NCI-H345 treated with DMSO at 0.1 percent for 48 hours (cell line): ENCODE results near the gene CHRDL1.
"Not testable (repeated sequence)": the region's sequence is repeated elsewhere in the genome, so short reads cannot be mapped to it uniquely, and the experiment has no call there.

Experiments
- DNase-seq: peaks from one replicate; lab custom pipeline; 2025; ENCODE audit not compliant: unreplicated experiment; lab: John Stamatoyannopoulos, UW

The CHRDL1 gene

GRCh38 chrX:110795645-110796406 is at the start of gene CHRDL1:
Gene CHRDL1, minus strand, starts transcription at chrX:110795817. Its CDS starts 3,636 bp downstream, at chrX:110792181.
- peak; percentile 11 for DNase-seq

- no peak for DNase-seq
These were observed 41.4 kb upstream of the CHRDL1 start for GRCh38 chrX:110836982-110837381.

DNA sequence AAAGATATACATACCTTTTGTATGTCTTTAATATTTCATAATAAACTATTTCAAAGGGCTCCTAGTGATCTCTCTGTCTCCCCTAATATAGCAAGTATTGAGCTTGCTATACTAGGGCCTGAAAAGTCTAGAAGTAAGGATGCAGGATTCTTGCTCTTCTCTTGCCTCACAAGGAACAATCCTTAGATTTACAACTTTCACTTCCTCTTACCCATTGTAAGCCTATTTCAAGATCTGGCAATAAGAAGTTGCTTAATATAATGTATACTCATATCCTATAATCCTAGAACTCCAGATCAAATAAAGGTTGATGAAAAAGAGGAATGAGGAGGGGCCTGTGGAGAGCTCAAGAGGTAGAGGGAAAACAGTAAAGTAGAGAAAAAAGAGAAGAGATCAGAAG is 40.8 kb upstream of the CHRDL1 start:
- DNase-seq = no peak

GRCh38 chrX:110836001-110836400 is 40.4 kb upstream of the CHRDL1 start:
- no peak for DNase-seq

DNA sequence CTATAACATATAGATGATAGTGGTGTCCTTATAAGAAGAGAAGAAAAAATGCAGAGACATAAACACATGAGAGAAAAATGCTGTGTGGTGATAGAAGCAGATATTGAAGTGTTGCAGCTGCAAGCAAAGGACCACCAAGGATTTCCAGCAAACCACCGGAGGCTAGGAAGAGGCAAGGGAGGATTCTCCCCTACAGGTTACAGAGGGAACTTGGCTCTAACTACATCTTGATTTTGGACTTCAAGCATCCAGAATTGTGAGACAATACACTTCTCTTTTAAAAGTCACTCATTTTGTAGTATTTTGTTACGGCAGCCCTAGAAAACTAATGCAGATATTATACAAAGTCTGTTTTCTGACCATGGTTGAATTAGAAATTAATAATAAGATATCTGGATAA is 30.4 kb upstream of the CHRDL1 start:
- no peak for DNase-seq

GRCh38 chrX:110816543-110816942 is 20.9 kb upstream of the CHRDL1 start:
- not testable (repeated sequence) for DNase-seq

DNA sequence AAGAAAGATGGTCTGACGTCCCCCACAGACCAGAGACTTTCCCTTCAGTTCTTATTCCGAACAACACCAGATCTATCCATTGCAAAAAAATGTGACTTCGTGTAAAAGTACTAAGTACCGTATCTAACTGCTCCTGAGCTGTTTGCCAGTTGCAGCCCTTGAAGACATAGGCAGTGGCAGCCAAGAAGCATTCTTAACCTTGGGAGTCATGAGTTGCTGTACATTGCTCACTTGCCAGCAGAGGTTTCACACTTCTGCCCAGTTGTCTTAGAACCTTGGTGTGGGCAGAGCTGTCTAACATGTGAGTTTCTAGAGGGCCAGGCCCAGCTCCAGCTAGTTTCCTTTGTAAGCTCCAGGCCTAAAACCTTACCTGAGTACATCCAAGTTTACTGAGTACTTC is 10.5 kb upstream of the CHRDL1 start:
- no peak for DNase-seq

DNA sequence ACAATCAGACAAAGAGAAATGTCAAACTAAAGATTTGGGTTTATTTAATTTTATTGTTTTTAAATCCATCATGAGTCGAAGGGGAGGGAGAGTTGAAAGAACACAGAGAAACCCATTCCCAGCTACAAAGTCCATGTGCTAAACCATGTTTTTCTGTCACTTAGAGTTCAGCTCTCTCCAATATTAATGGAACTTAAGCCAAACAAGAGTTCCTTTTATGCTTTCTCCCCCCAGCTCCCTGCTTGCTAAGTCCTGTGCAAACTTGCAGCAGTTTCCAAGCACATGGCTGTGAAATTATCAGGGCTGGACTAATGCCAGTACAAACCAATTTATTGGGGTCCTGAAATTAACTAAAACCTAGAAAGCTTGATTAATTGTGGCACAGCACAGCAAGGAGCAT is 9.7 kb upstream of the CHRDL1 start:
- DNase-seq = no peak

GRCh38 chrX:110804446-110804845 is 8.8 kb upstream of the CHRDL1 start:
- no peak for DNase-seq

GRCh38 chrX:110803506-110803905 is 7.9 kb upstream of the CHRDL1 start:
- no peak for DNase-seq

- no peak for DNase-seq
These were observed 735 bp upstream of the CHRDL1 start for GRCh38 chrX:110796407-110796697.

- no peak for DNase-seq
These were observed 1.0 kb downstream of the CHRDL1 start for GRCh38 chrX:110794601-110795000.

GRCh38 chrX:110791071-110791470 is 4.5 kb downstream of the CHRDL1 start:
- DNase-seq = no peak

DNA sequence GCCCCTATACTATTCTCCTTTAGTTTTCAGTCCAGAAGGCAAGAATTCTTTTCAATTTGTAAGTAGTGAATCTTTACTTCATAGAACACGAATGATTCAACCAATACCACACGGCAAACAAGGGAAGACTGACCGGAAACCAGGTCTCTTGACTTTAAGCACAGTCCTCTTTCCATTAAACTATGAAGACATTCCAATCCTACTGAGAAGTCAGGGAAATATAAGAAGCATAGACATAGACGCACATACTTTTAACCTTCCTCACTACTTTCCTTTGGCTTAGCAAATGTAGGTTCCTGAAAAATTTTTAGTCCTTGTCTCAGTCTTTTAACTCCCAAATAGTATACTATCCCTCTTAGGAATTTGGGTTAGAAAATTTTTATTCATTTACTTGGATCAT is 9.1 kb downstream of the CHRDL1 start:
- no peak for DNase-seq

- DNase-seq = no peak
These were observed 35.8 kb downstream of the CHRDL1 start for GRCh38 chrX:110759785-110760184.

DNA sequence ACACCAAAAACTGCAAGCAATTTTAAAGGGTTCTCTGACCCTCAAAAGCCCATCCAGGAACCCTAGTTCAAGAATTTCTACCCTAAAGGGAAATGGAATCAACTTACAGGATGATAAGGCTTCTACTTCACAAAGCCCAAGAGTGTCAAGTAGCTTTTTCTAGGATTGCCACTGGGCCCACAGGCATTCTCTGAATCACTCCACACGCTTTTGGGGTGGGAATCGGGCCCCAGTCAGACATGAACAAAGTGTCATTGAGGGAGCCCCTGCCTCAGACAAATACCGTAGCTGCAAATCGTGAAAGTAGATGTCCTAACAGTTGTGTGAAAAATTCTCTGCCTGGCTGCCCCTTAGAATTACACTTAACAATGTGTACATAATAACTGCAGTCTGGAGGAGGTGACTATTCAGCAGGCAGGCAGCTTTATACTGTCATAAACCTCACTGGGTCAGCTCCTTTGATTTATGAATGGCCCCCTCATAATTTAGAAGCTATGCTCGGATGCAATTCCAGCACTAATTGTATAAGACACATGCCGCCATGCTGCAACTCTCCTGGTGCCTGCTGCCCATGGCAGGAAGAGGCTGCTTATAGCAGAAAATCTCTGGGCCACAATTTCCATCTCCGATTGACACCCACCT is 36.7 kb downstream of the CHRDL1 start:
- DNase-seq = no peak

GRCh38 chrX:110755611-110756010 is 40.0 kb downstream of the CHRDL1 start:
- DNase-seq = no peak

DNA sequence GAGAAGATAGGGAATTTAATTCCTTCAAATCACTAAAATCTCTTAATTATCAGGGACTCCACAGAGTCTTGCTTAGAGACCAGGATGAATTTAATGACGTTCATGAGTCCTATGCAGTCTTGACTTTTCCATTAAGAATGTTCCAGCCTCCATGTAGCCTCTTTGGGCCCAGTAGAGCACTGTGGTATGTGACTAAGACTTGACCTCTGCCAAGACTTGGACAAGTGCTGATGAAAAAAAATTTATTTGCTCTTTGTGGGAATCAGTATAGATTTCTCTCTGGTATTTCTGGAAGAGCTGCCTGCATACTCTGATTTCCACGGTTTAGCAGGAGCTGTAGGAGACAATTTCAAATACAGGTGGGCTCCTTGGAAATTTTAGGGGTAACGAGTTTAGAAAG is 40.6 kb downstream of the CHRDL1 start:
- no peak for DNase-seq

GRCh38 chrX:110750526-110751189 is 45.0 kb downstream of the CHRDL1 start:
- DNase-seq = no peak

DNA sequence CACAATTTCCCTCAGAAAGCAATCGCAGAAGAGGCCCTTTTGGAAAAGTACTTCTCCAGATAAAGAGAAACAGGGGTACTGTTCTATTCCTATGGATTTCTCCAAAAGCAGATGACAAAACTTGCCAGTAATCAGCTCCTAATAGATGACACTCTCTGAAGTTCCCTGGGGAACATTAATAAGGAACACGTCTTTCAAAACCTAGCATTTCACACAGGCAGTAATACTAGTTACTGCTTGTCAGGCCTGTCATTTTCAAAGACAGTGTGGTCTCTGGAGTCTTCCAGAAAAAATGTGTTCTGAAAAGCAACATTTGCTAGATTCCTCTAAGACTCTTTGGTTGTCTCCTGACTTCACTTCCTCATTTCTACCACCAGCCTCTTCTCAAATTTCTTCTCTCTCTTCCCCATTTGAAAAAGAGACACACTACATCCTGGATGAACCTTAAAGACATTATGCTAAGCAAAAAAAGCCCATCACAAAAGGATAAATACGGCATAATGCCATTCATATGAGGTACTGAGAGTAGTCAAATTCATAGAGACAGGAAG is 47.3 kb downstream of the CHRDL1 start:
- no peak for DNase-seq

DNA sequence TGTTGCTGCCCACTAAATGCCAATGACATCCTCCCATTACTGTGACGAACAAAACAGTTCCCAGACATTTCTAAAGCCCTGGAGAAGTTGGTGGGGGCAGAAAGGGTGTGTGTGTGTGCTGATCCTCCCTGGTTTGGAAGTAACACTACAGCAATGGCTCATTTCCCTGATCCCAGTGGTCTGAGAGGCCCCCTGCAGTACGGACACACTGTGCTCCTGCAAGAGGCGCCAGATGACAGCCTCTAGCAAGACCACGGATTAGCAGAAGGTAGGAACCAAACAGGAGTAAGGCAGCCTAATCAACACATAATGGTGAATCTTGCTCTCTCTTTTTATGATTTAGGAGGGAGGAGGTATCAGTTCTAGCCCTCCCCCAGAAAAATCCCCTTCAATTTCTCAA is 49.6 kb downstream of the CHRDL1 start:
- DNase-seq = no peak

GRCh38 chrX:110745288-110745687 is 50.3 kb downstream of the CHRDL1 start:
- DNase-seq = peak; percentile 0
